MM.1S (cell line): Measurements from ENCODE around the gene NAALADL2.
A peak's percentile ranks its signal among the peaks of the same experiment; 100 is the strongest.

Source experiments
- DNase-seq: peaks from one replicate; pipeline ENCODE4 v3.0.0-alpha.2; 2015
- H2AFZ ChIP-seq: fragments of 300-600 bp; sonication (generic); 2 replicates; pipeline ENCODE4 v1.6.0; 2016; ENCODE audit warnings: antibody characterized with exemption, low read length
- H3F3A ChIP-seq: fragments of 300-600 bp; sonication (generic); 2 replicates; pipeline ENCODE4 v1.6.1; 2016; ENCODE audit warnings: mild to moderate bottlenecking, antibody characterized with exemption, low read length, moderate library complexity, mixed read lengths; ENCODE audit not compliant: insufficient read depth
- H3K27ac ChIP-seq: fragments of 300-600 bp; sonication (generic); 2 replicates; pipeline ENCODE4 v1.5.1; 2016; ENCODE audit warnings: mild to moderate bottlenecking, low read length
- H3K27me3 ChIP-seq: fragments of 300-600 bp; sonication (generic); replicated peaks from 2 replicates; pipeline ENCODE4 v1.6.0; 2016; ENCODE audit warnings: low read length; ENCODE audit not compliant: insufficient read depth
- H3K36me3 ChIP-seq: fragments of 300-600 bp; sonication (generic); replicated peaks from 2 replicates; pipeline ENCODE4 v1.6.1; 2016; ENCODE audit warnings: mild to moderate bottlenecking, low read length, mixed read lengths; ENCODE audit not compliant: insufficient read depth
- H3K4me1 ChIP-seq: fragments of 300-600 bp; sonication (generic); 2 replicates; pipeline ENCODE4 v1.6.1; 2016; ENCODE audit warnings: low read length, mixed read lengths
- H3K4me2 ChIP-seq: fragments of 300-600 bp; sonication (generic); 2 replicates; pipeline ENCODE4 v1.6.0; 2016; ENCODE audit warnings: low read depth, low read length
- H3K4me3 ChIP-seq: fragments of 300-600 bp; sonication (generic); 2 replicates; pipeline ENCODE4 v1.5.1; 2016; ENCODE audit warnings: low read length, mixed read lengths
- H3K79me2 ChIP-seq: fragments of 300-600 bp; sonication (generic); 2 replicates; pipeline ENCODE4 v1.6.1; 2016; ENCODE audit warnings: mixed run types, low read length, mixed read lengths
- H3K9ac ChIP-seq: fragments of 300-600 bp; sonication (generic); 2 replicates; pipeline ENCODE4 v1.6.1; 2016; ENCODE audit warnings: low read length, mixed read lengths
- H3K9me2 ChIP-seq: fragments of 300-600 bp; sonication (generic); replicated peaks from 2 replicates; pipeline ENCODE4 v1.6.1; 2016; ENCODE audit warnings: mild to moderate bottlenecking, low read length, mixed read lengths; ENCODE audit not compliant: insufficient read depth
- H3K9me3 ChIP-seq: fragments of 300-600 bp; sonication (generic); replicated peaks from 2 replicates; pipeline ENCODE4 v1.6.1; 2016; ENCODE audit warnings: mild to moderate bottlenecking, low read length, mixed read lengths; ENCODE audit not compliant: insufficient read depth
- H4K20me1 ChIP-seq: fragments of 300-600 bp; sonication (generic); 2 replicates; pipeline ENCODE4 v1.6.1; 2016; ENCODE audit warnings: mild to moderate bottlenecking, low read length, moderate library complexity, mixed read lengths; ENCODE audit not compliant: insufficient read depth
- EZH2 ChIP-seq: fragments of 300-600 bp; sonication (generic); optimal IDR thresholded peaks from 2 replicates; pipeline ENCODE3; 2017; ENCODE audit warnings: low read depth, mild to moderate bottlenecking, antibody characterized with exemption, low read length, mixed read lengths
- EZH2phosphoT487 ChIP-seq: fragments of 300-600 bp; sonication (generic); IDR thresholded peaks from 2 replicates; pipeline ENCODE4 v1.6.1; 2018; ENCODE audit warnings: antibody characterized with exemption, low read length
- TF ChIP-seq, protein P1 (sequence below): fragments of 300-600 bp; sonication (generic); IDR thresholded peaks from 2 replicates; pipeline ENCODE4 v1.5.1; 2016; ENCODE audit warnings: antibody characterized with exemption, low read length, mixed read lengths

The NAALADL2 gene

GRCh38 chr3:175311946-175312345 lies 452.8 kb downstream of the NAALADL2 start:
- H3K36me3 ChIP-seq: no peaks in the 10 kb centered on the region
- H3K4me2 ChIP-seq: no peak overlapping the region
- H3K27ac ChIP-seq: no peak overlapping the region
- no peaks in the 10 kb centered on the region for H3K9me3 ChIP-seq
- no peak overlapping the region for H3K4me3 ChIP-seq
- H3K79me2 ChIP-seq: no peaks in the 10 kb centered on the region
- H2AFZ ChIP-seq: no peak overlapping the region
- TF ChIP-seq EZH2phosphoT487: no peak
- TF ChIP-seq EZH2: no peak
- TF ChIP-seq, protein P1, sequence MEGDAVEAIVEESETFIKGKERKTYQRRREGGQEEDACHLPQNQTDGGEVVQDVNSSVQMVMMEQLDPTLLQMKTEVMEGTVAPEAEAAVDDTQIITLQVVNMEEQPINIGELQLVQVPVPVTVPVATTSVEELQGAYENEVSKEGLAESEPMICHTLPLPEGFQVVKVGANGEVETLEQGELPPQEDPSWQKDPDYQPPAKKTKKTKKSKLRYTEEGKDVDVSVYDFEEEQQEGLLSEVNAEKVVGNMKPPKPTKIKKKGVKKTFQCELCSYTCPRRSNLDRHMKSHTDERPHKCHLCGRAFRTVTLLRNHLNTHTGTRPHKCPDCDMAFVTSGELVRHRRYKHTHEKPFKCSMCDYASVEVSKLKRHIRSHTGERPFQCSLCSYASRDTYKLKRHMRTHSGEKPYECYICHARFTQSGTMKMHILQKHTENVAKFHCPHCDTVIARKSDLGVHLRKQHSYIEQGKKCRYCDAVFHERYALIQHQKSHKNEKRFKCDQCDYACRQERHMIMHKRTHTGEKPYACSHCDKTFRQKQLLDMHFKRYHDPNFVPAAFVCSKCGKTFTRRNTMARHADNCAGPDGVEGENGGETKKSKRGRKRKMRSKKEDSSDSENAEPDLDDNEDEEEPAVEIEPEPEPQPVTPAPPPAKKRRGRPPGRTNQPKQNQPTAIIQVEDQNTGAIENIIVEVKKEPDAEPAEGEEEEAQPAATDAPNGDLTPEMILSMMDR: no peak
- H3K9ac ChIP-seq: no peak overlapping the region
- H3K27me3 ChIP-seq: no peaks in the 10 kb centered on the region
- H3K9me2 ChIP-seq: no peaks in the 10 kb centered on the region
- DNase-seq: no peak
- peaks cover 5% of the 10 kb centered on the region; the same call in 1 of the 2 replicates for H3F3A ChIP-seq
- peaks cover 16% of the 10 kb centered on the region for H3K4me1 ChIP-seq
- no peaks in the 10 kb centered on the region for H4K20me1 ChIP-seq

DNA sequence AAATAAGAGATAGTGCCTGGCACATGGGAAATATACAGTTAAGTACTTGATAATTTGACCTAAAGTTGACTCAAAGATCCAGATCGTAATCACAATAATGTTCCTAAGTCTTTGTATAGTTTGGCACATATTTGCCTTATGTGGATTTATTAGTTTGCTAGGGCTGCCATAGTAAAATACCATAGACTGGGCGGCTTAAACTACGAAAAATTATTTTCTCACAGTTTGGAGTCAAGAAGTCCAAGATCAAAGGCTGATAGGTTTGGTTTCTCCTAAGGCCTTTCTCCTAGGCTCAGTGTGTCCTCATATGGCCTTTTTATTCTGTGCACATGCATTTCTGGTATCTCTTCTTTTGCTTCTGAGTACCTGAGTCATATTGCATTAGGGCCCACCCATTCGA lies 453.7 kb downstream of the NAALADL2 start:
- Histone ChIP-seq H3K4me2 (no peak overlapping the region), H4K20me1 (no peaks in the 10 kb centered on the region), H3K27ac (no peak overlapping the region)

DNA sequence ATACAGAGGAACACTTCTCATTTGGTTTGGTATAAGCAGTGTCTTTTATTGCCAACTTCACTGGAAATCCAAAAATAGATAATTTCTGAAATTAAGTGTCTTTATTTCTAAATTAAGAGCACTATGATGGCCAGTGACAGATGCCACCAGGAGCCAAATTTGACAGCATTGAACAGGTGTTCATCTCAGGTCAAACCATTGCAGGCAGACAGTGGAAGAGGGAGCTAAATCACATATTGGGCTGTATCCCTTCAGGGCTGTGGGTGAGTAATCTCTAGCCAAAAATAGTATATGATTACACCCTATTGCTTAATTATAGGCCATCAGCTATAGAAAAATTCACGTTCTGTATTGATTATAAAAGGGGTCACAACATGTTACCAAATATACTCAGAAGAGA lies 457.7 kb downstream of the NAALADL2 start:
- peak; percentile 85 for DNase-seq
- H3K9me2 ChIP-seq: no peaks in the 10 kb centered on the region
- 0 out of 2 replicates have a peak, but pooled peaks cover 2% of the 10 kb centered on the region for H3K9me3 ChIP-seq
- H3K36me3 ChIP-seq: no peaks in the 10 kb centered on the region
- H4K20me1 ChIP-seq: no peaks in the 10 kb centered on the region
- H3K79me2 ChIP-seq: no peaks in the 10 kb centered on the region
- H3F3A ChIP-seq: peaks cover 9% of the 10 kb centered on the region; the same call in 1 of the 2 replicates
- peaks cover 21% of the 10 kb centered on the region for H3K4me1 ChIP-seq
- H3K27ac ChIP-seq: peak overlapping the region; percentile 50; the same call in 1 of the 2 replicates
- H3K4me3 ChIP-seq: no peak overlapping the region
- H2AFZ ChIP-seq: peak overlapping the region; percentile 17
- H3K4me2 ChIP-seq: peak overlapping the region; percentile 25
- TF ChIP-seq EZH2phosphoT487 (no peak), EZH2 (no peak)
- TF ChIP-seq, protein P1: no peak
- no peak overlapping the region; the same call in 1 of the 2 replicates for H3K9ac ChIP-seq
- H3K27me3 ChIP-seq: no peaks in the 10 kb centered on the region

More for the DNA sequence above, 453.7 kb downstream of the NAALADL2 start:
- Histone ChIP-seq H3K4me3 (no peak overlapping the region), H2AFZ (no peak overlapping the region), H3K27me3 (no peaks in the 10 kb centered on the region), H3K36me3 (no peaks in the 10 kb centered on the region), H3F3A (peaks cover 9% of the 10 kb centered on the region; the same call in 1 of the 2 replicates), H3K9me3 (no peaks in the 10 kb centered on the region), H3K79me2 (no peaks in the 10 kb centered on the region), H3K9ac (no peak overlapping the region), H3K9me2 (no peaks in the 10 kb centered on the region), H3K4me1 (peaks cover 21% of the 10 kb centered on the region)
- TF ChIP-seq, protein P1: no peak
- DNase-seq: no peak
